ENCODE data around the gene CNKSR1.
"Not testable (repeated sequence)": the region's sequence is repeated elsewhere in the genome, so short reads cannot be mapped to it uniquely, and the experiment has no call there.

CNKSR1 gene

DNA sequence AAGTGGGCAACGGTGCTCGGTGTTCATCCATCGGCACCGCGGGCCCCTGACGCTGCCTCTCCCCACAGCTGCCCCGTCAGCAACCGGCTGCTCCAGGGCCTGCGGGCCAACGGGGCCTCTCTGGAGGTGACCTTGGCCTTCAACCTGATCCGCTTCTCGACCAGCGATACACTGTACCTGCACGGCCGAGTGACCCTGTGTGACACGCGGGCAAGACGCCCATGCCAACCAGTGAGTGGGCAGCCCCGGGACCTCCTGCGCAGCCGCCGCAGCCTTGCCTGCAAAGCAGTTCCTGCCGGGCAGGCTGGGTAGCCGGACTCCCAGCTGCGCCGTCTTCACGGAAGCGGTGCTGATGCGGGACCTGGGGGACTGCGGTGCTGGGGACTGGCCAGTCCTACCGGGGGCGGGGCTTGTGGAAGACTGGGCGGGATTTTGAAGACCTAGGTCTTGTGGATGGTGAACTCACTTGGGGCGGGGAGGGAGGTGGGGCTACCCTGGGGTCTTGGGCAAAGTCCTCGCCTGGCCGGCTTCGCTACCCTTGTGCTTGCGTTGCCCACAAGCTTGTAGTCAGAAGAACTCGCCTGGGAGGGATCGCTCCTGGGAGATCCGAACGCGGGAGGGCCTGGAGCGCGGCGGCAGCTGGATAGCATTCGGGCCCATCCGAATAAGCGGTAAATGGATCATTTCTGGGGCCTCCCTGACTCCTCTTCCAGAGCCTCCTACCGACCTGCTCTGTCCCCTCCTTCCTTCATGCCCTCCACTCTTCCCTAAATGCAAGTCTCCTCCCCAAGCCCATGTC, 47.9 kb downstream of the CNKSR1 start:
- H3K79me2 ChIP-seq (ENCODE audit: insufficient read depth, low read length): no peaks in the 10 kb centered on the region
- H3K27ac ChIP-seq (ENCODE audit: low read length): no peak overlapping the region
- H3K4me2 ChIP-seq (ENCODE audit: insufficient read depth, low read length): no peak overlapping the region
- H3K4me1 ChIP-seq (ENCODE audit: insufficient read depth, low read length): no peaks in the 10 kb centered on the region
- no peaks in the 10 kb centered on the region for H3K36me3 ChIP-seq (ENCODE audit: insufficient read depth, low read length)
- no peak for DNase-seq
- no peaks in the 10 kb centered on the region for H4K20me1 ChIP-seq (ENCODE audit: insufficient read depth, low read length)
- H2AFZ ChIP-seq (ENCODE audit: low read depth, low read length): no peak overlapping the region
- H3K4me3 ChIP-seq (ENCODE audit: low read depth in 1 of 2, low read length in 2 of 2): no peak overlapping the region
- TF ChIP-seq, protein P1, sequence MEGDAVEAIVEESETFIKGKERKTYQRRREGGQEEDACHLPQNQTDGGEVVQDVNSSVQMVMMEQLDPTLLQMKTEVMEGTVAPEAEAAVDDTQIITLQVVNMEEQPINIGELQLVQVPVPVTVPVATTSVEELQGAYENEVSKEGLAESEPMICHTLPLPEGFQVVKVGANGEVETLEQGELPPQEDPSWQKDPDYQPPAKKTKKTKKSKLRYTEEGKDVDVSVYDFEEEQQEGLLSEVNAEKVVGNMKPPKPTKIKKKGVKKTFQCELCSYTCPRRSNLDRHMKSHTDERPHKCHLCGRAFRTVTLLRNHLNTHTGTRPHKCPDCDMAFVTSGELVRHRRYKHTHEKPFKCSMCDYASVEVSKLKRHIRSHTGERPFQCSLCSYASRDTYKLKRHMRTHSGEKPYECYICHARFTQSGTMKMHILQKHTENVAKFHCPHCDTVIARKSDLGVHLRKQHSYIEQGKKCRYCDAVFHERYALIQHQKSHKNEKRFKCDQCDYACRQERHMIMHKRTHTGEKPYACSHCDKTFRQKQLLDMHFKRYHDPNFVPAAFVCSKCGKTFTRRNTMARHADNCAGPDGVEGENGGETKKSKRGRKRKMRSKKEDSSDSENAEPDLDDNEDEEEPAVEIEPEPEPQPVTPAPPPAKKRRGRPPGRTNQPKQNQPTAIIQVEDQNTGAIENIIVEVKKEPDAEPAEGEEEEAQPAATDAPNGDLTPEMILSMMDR (IDR thresholded peaks at IDR 0.05; ENCODE audit: borderline replicate concordance, extremely low read depth, low read length, poor library complexity, severe bottlenecking): no peak
- no peak for TF ChIP-seq EZH2 (IDR thresholded peaks at IDR 0.05; ENCODE audit: borderline replicate concordance, low read depth, low read length, severe bottlenecking)
- H3K9me3 ChIP-seq (ENCODE audit: insufficient read depth, low read length, severe bottlenecking): no peaks in the 10 kb centered on the region
- no peak overlapping the region for H3K9ac ChIP-seq (ENCODE audit: low read depth, low read length)
- ATAC-seq (ENCODE audit: insufficient read depth, low read depth): no peak
- H3K27me3 ChIP-seq (ENCODE audit: insufficient read depth, low read length, poor library complexity): no peaks in the 10 kb centered on the region

DNA sequence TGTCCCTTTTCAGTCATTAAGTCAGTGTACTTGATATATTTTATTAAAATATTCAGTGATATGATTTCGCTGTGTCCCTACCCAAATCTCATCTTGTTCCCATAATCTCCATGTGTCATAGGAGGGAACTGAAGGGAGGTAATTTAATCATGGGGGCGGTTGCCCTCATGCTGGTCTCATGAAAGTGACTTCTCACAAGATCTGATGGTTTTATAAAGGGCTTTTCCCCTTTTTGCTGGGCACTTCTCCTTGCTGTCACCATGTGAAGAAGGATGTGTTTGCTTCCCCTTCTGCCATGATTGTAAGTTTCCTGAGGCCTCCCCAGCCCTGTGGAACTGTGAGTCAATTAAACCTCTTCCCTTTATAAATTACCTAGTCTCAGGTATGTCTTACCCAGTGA, 53.4 kb downstream of the CNKSR1 start:
- not testable (repeated sequence) for H3K4me3 ChIP-seq (ENCODE audit: low read depth in 1 of 2, low read length in 2 of 2); H3K36me3 ChIP-seq (ENCODE audit: insufficient read depth, low read length); H3K4me2 ChIP-seq (ENCODE audit: insufficient read depth, low read length); H3K9ac ChIP-seq (ENCODE audit: low read depth, low read length); H3K9me3 ChIP-seq (ENCODE audit: insufficient read depth, low read length, severe bottlenecking); H3K27me3 ChIP-seq (ENCODE audit: insufficient read depth, low read length, poor library complexity); H2AFZ ChIP-seq (ENCODE audit: low read depth, low read length); ATAC-seq (ENCODE audit: insufficient read depth, low read depth); DNase-seq; H3K27ac ChIP-seq (ENCODE audit: low read length)
- Histone ChIP-seq H3K4me1 (ENCODE audit: insufficient read depth, low read length) (peaks cover 15% of the 10 kb centered on the region), H3K79me2 (ENCODE audit: insufficient read depth, low read length) (peaks cover 19% of the 10 kb centered on the region), H4K20me1 (ENCODE audit: insufficient read depth, low read length) (peaks cover 12% of the 10 kb centered on the region; the same call in 1 of the 2 replicates)

DNA sequence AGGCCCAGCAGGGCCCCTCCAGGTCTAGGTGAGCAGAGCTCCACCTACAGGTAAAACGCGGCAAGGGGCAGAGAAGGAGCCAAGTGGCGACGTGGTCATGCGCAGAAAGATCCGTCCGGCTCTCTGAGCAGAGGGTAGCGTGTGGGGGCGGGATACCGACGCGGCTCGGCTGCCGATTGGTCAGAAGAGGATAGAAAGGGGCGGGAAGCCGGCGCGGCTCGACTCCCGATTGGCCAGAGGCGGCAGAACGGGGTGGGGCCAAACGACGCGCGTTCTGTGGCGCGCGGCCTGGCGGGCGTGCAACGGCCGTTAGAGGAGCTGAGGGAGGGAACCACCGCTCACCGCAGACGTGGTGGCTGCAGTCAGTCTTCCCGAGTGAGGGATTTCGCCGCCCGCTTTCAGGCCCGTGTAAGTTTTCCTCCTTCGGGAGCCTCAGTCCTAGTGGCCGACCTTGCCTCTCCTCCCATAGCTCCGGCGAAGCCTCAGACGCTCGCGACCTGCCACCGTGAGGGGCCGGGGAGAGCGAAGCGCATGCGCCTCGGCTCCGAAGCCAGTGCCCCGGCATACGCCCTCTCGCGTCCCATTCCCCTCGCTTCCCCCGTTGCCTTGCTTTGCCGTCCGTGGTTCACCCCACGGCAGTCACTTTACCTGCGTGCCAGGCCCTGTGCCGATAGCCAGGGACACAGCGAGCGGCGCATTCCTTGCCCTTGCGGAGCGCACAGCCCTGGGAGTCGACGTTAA, 56.8 kb downstream of the CNKSR1 start, which contains the start of gene CEP85:
CEP85 (plus strand) TSS at position 298 of the 741 bp plus-strand sequence. CDS start 5,584 bp downstream, outside the sequence.
- TF ChIP-seq, protein P1 (IDR thresholded peaks at IDR 0.05; ENCODE audit: borderline replicate concordance, extremely low read depth, low read length, poor library complexity, severe bottlenecking): peak; percentile 93
- TF ChIP-seq EZH2 (IDR thresholded peaks at IDR 0.05; ENCODE audit: borderline replicate concordance, low read depth, low read length, severe bottlenecking): no peak
- Histone ChIP-seq H3K4me1 (ENCODE audit: insufficient read depth, low read length) (peaks cover 37% of the 10 kb centered on the region), H3K4me3 (ENCODE audit: low read depth in 1 of 2, low read length in 2 of 2) (peak within 1 kb of the TSS; percentile 65 to 81), H3K9me3 (ENCODE audit: insufficient read depth, low read length, severe bottlenecking) (no peaks in the 10 kb centered on the region), H3K4me2 (ENCODE audit: insufficient read depth, low read length) (peak within 1 kb of the TSS; percentile 99), H3K27me3 (ENCODE audit: insufficient read depth, low read length, poor library complexity) (no peaks in the 10 kb centered on the region), H3K36me3 (ENCODE audit: insufficient read depth, low read length) (peaks cover 14% of the 10 kb centered on the region), H3K9ac (ENCODE audit: low read depth, low read length) (peak within 1 kb of the TSS; percentile 71), H2AFZ (ENCODE audit: low read depth, low read length) (peak within 1 kb of the TSS; percentile 100), H4K20me1 (ENCODE audit: insufficient read depth, low read length) (peaks cover 32% of the 10 kb centered on the region; the same call in 1 of the 2 replicates), H3K27ac (ENCODE audit: low read length) (peak within 1 kb of the TSS; percentile 94), H3K79me2 (ENCODE audit: insufficient read depth, low read length) (peaks cover 53% of the 10 kb centered on the region)
- peak; percentile 92 for ATAC-seq (ENCODE audit: insufficient read depth, low read depth)
- DNase-seq: peak; percentile 98

All from DND-41 (cell line).